ENCODE data around the gene ETV6.

ETV6 gene

GRCh38 chr12:11833174-11833895 is 183.9 kb downstream of the ETV6 start:
- CTCF ChIA-PET, result interaction anchor here (0.8 to 2.8 kb wide), 12 partner anchors 8 to 200 kb away, joined by 3 to 7 read pairs (median 4); no protein-coding TSS in a partner anchor
- no peak for TF ChIP-seq CTCF (IDR thresholded peaks at IDR 0.05; ENCODE audit: control extremely low read depth, extremely low read depth, low read depth, missing control alignments)
- POLR2A ChIA-PET, result no interaction called here
- no peak for DNase-seq (ENCODE audit: extremely low spot score)

GRCh38 chr12:11834104-11834812 is 184.8 kb downstream of the ETV6 start:
- no peak for DNase-seq (ENCODE audit: extremely low spot score)
- no peak for TF ChIP-seq CTCF (IDR thresholded peaks at IDR 0.05; ENCODE audit: control extremely low read depth, extremely low read depth, low read depth, missing control alignments)
- ChIA-PET CTCF (interaction anchor here (0.9 to 2.8 kb wide), 8 partner anchors 9 to 199 kb away, joined by 3 to 6 read pairs (median 4); no protein-coding TSS in a partner anchor), POLR2A (no interaction called here)

DNA sequence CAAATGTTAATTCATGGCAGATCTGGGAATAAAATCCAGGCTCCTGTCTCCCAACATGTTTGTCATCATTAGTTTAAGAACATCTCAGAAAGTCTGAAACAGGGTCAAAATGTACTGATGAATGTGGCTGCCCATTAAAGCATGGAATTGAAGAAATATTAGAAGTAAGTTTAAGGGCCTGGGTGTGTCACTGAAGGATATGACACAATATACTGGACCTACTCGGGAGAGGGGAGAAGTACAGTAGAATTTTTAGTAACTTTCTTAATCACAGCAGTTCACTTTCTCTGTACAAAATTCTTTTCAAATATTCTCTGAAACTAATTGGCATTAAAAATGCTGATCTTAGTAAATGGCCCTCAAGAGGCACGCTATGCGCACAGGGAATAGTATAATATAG is 185.5 kb downstream of the ETV6 start:
- POLR2A ChIA-PET, result no interaction called here
- TF ChIP-seq CTCF (IDR thresholded peaks at IDR 0.05; ENCODE audit: control extremely low read depth, extremely low read depth, low read depth, missing control alignments), result no peak
- CTCF ChIA-PET, result interaction anchor here (0.9 to 1.9 kb wide), 2 partner anchors 10 to 199 kb away, joined by 3 to 6 read pairs; no protein-coding TSS in a partner anchor
- no peak for DNase-seq (ENCODE audit: extremely low spot score)

DNA sequence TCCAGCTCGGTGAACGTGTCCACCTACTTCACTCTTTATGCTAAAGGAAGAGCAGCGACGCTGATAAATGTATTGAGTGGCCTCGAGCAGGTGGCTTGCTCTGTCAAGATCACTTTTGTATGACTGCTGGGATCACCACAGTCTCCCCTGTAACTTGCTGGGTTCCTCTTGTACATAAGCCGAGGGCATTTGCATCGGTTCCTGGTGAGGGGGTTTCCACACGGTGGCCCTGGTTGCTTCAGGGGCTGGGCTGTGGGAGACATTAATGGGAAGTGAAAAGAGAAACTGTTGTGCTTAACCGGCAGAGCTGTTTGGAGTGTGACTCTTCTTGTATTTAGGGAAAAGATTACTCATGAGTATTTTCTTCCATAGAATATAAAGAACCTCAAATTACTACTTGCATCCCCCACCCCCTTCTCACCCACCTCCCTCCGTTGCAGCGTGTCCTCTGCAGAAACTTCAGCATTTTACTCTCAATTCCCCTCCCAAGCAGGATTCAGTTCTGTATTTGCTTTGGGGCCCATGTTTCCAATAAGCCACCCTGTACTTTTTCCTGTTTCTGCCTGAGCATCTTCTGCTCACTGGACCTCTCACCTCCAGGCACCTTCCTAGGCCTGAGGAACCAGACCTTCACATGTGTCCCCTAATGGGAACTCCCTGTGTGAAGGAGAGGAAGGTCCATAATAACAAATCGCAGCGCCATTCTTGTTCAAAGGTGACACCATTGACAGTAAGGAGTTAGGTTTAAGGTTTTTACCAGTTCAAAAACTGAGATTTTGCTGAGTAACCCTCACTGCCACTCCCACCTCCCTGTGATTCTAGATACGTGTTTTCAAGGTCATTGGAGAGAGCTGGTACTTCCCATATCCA is 187.0 kb downstream of the ETV6 start:
- DNase-seq (ENCODE audit: extremely low spot score), result peak; percentile 84
- CTCF ChIA-PET, result interaction anchor here (0.8 to 1.4 kb wide), 6 partner anchors 12 to 197 kb away, joined by 3 to 5 read pairs (median 3); no protein-coding TSS in a partner anchor
- POLR2A ChIA-PET, result interaction anchor here (1.0 kb wide), 1 partner anchor 14 kb away, joined by 3 read pairs; no protein-coding TSS in a partner anchor
- no peak for TF ChIP-seq CTCF (IDR thresholded peaks at IDR 0.05; ENCODE audit: control extremely low read depth, extremely low read depth, low read depth, missing control alignments)

DNA sequence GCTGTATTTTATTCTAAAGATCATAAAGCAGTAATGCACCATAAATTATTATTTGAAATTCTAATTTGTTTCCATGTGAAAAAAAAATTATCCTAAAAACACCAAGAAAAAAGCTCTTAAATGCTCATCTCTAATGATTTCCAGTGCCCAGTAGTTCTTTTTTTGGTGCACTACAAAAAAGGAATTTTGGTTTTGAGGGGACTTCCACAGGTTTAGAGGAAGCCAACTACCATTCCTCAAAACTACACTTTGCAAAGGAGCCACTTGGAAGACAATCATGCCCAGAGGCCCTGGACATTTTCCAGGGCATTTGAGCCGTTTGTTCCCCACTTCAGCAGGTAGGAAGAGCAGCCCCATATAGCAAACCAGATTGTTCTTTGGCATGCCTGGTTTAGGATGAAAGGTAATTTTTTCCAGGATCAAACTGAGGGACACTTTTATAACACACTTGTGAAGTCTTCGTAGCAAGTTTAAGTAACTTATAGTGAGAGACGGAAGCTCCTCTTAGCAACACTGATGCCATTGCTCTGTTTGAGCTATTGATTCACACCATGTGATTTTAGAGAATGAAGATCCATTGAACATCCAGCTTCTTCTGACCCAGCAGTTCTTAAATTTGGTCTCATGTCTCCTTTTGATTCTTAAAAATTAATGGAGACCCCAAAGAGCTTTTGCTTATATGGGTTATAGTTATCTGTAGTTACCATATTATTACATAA is 187.9 kb downstream of the ETV6 start:
- POLR2A ChIA-PET, result no interaction called here
- DNase-seq (ENCODE audit: extremely low spot score), result no peak
- CTCF ChIA-PET, result interaction anchor here (1.3 to 1.4 kb wide), 2 partner anchors 11 to 197 kb away, joined by 5 read pairs; no protein-coding TSS in a partner anchor
- TF ChIP-seq CTCF (IDR thresholded peaks at IDR 0.05; ENCODE audit: control extremely low read depth, extremely low read depth, low read depth, missing control alignments), result no peak

Measured in GM10248 (cell line).